GM11168 (cell line): ENCODE measurements around the gene SNAPC2.
"Not testable (repeated sequence)": the region's sequence is repeated elsewhere in the genome, so short reads cannot be mapped to it uniquely, and the experiment has no call there.

Source experiments
- in situ Hi-C: fragments of 300-500 bp; cut with MboI; formaldehyde crosslinking; loops from one replicate; pipeline ENCODE4 v1.12.0; 2022; ENCODE audit warnings: low sequenced_read_pairs; ENCODE audit not compliant: unreplicated experiment

The SNAPC2 gene

DNA sequence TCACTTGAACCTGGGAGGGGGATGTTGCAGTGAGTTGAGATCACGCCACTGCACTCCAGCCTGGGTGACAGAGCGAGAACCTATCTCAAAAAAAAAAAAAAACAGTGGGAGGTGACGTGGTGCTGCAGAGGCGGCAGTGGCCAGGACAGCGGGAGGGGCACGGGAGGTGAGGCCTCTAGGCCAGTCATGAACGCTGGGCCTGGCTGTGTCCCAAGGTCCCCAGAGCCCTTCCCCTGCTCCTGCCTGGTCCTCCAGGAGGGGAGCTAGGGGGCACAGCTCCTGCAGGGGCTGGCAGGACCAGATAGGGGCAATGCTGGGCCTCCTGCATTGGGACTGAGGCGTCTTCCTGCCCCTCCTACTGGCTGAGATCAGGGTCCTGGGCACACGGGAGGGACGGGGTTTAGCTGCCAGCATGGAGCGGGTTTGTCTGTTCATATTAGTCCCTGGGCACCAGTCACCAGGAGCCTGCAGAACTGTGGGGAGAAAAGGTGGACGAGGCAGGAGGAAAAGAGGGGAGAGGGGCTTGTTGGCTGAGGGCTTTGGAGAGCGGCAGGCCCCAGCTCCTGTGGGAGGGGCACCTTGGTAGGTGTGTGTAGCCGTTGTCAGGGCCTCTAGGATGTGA lies 11.9 kb upstream of the SNAPC2 start:
- in situ Hi-C loops: no loop called here

- in situ Hi-C loops: no loop called here
Observed at GRCh38 chr19:7908742-7909461, 11.2 kb upstream of the SNAPC2 start.

DNA sequence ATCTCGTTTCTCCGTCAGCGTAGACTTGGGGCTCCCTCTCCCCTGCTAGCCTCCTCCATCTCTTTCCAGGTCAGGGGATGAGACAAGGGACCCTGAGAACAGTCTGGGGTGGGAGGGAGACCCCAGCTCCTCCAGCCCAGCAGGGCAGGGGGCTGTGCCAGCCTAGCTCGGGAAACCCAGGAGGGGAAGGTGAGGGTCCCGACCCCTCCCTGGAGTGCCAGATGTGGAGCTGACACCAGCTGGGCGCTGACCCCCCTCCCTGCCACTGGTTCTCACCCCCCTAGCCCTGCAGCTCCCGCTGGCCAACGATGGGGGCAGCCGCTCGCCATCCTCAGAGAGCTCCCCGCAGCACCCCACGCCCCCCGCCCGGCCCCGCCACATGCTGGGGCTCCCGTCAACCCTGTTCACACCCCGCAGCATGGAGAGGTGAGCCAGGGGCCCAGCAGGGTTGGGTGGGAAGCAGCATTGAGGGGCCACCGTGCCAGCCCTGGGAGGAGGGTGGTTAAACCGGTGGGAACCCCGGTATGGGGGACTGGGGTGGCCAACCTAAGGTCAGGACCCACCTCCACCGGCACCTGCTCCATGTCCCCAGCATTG lies 10.6 kb upstream of the SNAPC2 start:
- in situ Hi-C loops: no loop called here

DNA sequence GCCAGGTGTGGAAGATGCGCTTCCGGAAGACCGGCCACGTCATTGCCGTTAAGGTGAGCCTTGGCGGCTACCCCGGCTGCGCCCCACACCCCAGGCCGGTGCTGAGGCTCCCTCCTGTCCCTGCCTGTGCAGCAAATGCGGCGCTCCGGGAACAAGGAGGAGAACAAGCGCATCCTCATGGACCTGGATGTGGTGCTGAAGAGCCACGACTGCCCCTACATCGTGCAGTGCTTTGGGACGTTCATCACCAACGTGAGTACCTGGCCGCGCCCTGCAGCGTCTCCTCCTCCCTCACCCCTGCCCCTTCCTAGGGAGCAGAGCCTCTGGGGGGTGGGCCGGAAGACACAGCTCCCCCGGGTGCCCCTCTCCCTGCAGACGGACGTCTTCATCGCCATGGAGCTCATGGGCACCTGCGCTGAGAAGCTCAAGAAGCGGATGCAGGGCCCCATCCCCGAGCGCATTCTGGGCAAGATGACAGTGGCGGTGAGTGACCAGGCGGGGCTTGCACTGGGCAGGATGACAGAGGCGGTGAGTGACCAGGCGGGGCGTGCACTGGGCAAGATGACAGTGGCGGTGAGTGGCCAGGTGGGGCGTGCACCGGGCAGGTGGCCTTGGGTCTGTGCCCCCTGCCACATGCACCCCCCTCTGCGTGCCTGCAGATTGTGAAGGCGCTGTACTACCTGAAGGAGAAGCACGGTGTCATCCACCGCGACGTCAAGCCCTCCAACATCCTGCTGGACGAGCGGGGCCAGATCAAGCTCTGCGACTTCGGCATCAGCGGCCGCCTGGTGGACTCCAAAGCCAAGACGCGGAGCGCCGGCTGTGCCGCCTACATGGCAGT lies 9.6 kb upstream of the SNAPC2 start:
- in situ Hi-C loops: no loop called here

DNA sequence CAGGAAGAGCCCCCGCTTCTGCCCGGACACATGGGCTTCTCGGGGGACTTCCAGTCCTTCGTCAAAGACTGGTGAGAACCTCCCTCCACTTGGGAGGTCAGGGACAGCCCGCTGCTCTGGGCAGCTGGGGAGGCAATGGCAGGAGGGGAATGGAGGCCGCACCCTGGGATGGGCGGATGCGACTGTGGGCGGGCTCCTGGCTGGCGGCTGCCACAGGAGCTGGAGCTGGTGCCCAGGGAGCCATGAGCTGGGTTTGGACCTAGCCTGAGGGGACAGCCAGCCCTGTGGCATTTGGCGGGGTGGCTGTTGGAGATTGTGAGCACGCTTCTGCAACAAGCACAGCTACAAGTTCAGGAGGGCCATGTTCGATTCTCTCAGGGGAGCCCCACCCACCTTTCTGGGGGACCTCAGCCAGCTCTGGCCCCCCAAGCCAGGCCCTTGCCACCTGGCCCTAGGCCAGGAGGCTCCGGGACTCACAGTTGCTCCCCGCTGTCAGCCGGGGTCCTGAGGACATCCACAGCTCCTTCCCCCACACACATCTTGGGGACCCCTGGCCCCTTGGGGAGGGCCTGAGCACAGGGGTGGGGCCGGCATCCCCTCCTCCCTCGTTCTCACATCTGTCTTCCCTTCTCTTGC lies 8.5 kb upstream of the SNAPC2 start:
- in situ Hi-C loops: no loop called here

DNA sequence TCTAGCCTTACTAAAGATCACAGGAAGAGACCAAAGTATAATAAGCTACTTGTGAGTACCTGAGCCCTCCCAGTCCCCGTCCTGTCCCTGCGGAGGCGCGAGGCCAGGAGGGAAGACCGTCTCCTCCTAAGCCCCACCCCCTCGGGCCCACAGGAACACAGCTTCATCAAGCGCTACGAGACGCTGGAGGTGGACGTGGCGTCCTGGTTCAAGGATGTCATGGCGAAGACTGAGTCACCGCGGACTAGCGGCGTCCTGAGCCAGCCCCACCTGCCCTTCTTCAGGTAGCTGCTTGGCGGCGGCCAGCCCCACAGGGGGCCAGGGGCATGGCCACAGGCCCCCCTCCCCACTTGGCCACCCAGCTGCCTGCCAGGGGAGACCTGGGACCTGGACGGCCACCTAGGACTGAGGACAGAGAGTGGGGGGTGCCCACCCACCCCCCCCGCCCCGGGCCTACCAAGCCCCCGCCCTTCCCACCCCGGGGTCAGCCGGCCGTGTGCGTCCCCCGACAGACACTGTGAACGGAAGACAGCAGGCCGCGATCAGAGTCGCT lies 7.9 kb upstream of the SNAPC2 start:
- in situ Hi-C loops: no loop called here

- in situ Hi-C loops: no loop called here
Observed at GRCh38 chr19:7912697-7913564, 7.2 kb upstream of the SNAPC2 start.

DNA sequence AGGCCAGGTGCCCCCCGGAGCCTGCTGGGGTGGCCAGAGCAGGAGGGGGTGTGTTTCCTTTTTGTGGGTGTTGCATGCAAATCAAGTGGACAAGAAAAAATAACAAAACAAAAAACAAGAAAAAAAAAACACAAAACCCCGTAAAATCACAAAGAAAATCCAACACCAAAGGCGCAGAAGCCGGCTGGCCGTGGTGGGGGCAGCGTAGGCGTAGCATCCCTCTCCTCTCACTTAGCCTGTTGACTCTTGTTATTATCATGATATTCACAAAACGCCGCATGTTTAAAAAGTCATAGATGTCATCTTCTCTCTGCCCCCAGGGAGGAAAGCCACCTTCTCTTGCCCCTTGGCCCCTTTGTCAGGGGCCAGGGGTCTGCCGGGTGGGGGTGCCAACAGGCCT lies 6.5 kb upstream of the SNAPC2 start:
- in situ Hi-C loops: no loop called here

DNA sequence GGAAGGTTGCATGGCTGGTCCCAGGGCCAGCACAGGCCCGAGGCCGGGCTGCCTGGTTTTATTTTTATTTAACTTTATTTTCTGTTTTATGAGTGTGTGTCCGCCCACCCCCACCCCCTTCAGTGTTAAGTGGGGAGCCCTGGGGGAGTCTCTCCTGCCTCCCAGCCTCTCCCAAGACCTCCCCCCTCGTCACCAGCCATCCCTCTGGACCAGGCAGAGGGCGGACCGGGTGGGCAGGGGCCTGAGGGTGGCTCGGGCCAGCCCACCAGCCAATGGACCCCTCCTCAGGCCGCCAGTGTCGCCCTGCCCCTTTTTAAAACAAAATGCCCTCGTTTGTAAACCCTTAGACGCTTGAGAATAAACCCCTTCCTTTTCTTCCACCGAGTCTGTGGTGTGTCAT lies 6.0 kb upstream of the SNAPC2 start:
- in situ Hi-C loops: no loop called here

DNA sequence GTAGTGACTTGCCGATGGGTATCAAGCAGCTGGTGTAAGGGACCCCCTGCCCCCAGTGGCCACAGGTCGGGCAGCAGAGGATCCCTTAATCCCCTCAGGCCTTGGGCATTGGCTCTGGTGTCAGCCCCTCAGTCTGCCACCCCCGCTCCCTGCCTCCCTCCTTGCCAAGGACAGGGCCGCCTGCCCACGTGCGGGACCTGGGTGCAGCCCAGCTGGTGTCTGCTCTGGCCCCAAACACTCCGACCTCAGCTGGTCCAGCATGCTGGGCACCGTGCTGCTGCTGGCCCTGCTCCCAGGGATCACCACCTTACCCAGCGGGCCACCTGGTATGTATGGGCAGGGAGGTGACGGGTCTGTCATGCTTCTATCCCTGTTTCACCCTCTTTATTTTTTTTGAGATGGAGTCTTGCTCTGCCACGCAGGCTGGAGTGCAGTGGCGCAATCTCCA lies 5.5 kb upstream of the SNAPC2 start, which contains the start of gene TGFBR3L:
Gene TGFBR3L (plus strand): TSS at position 233 of the 448 bp plus-strand sequence.
- in situ Hi-C loops: no loop called here

GRCh38 chr19:7915250-7916102 lies 4.7 kb upstream of the SNAPC2 start:
- in situ Hi-C loops: no loop called here

- in situ Hi-C loops: no loop called here
Observed at GRCh38 chr19:7916103-7916954, 3.8 kb upstream of the SNAPC2 start.

GRCh38 chr19:7916955-7917266 lies 3.2 kb upstream of the SNAPC2 start:
- in situ Hi-C loops: no loop called here

DNA sequence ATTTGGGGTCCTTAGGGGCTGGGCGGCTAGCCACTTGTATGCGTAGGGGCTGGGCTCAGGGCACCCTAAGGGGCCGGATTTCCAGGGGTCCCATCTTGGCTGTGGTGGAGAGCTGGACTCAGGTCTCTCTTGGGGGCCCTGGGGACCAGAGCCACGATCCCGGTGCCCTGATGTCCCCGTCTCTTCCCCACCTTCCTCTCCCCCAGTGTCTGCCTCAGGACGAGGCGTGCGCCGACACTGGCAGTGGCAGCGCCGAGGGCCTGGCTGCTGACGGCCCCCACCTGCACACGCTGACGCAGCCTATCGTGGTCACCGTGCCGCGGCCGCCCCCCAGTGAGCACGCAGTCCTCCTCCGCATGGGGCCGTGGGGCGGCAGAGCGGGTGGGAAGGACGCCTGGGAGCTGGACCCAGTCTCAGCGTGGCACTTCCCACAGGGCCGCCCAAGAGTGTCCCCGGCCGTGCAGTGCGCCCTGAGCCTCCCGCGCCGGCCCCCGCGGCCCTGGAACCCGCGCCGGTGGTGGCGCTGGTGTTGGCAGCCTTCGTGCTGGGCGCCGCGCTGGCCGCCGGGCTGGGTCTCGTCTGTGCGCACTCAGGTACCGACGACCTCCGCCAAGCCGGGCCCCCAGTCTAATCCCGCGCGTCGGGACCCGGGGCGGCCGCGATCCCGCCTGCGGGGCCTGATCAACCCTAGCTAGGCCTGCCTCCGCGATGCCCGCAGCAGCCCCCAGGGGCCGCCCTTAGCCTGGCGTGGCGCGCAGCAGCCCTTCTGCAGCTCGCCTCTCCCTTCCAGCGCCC lies 2.7 kb upstream of the SNAPC2 start:
- in situ Hi-C loops: no loop called here

DNA sequence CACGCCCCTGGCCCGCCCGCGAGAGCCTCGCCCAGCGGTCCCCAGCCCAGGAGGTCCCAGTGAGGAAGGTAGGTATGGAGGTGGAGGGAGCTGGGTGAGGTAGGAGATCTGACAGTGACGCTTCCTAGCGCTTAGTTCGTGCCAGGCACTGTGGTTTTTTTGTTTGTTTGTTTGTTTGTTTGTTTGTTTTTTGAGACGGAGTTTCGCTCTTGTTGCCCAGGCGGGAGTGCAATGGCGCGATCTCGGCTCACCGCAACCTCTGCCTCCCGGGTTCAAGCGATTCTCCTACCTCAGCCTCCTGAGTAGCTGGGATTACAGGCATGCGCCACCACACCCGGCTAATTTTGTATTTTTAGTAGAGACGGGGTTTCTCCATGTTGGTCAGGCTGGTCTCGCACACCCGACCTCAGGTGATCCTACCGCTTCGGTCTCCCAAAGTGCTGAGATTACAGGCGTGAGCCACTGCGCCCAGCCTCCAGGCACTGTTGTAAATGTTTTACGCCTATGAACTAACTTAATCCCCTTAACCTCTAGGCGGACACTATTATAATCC lies 2.0 kb upstream of the SNAPC2 start:
- in situ Hi-C loops: not testable (repeated sequence)
